Measurements from ENCODE around the gene CYP4X1.
"Not testable (repeated sequence)": the region's sequence is repeated elsewhere in the genome, so short reads cannot be mapped to it uniquely, and the experiment has no call there.

Gene CYP4X1

DNA sequence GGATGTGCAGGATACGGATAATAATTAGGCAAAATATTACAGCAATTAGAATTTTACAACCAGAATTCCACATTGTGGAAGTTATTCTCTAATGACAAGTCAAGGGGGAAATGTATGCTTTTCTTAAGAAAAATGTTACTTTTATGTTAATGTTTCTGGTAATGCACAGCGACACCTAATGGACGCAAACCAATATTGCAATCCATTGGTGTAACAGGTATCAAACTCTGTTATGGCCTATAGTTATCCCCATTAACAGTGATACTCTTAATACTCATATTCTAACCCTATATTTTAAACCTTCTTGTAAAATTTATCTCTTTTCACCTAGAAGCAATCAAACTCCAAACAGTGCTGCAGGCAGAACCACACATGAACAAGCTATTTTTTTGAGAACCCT is 65.9 kb downstream of the CYP4X1 start:
- peak; percentile 45 for DNase-seq

DNA sequence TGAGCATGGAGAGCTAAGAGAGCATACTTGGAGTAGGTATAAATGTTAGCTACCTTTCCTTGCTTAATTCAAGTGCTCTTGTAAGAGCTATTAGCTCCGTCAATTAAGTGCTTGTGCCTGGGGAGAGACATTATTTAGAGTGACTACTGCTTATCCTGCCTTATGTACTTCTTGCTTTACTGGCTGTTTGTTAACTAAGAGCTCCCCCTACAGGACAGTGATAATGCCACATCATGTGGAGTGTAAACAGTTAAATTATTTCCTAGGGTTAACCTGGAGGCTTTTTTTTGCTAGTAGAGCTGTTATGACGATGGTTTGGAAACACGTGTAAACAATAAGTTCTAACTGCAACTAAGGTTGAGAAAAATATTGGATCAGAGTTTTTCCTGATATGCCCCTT is 68.0 kb downstream of the CYP4X1 start:
- not testable (repeated sequence) for DNase-seq

Data from NCI-H1105 treated with DMSO at 0.1 percent for 48 hours (cell line).